Ovary (tissue), 3 donors: ENCODE data around the gene KIAA1755.

Experiments used
- EP300 ChIP-seq: sonication (generic); formaldehyde crosslinking; IDR thresholded peaks from one replicate; pipeline ENCODE4 v1.6.1; 2017; ENCODE audit warnings: antibody characterized with exemption
- POLR2A ChIP-seq: fragments of 450-650 bp; IDR thresholded peaks from one replicate; pipeline ENCODE4 v1.6.1; 2017; ENCODE audit warnings: antibody characterized with exemption, mild to moderate bottlenecking, moderate library complexity
- TF ChIP-seq, protein P1 (sequence below), 3 donors: fragments of 450-650 bp in 2 of 3; fragments of 200-600 bp in 1 of 3; IDR thresholded peaks; one replicate each; pipeline versions ENCODE4 v1.5.1 to v1.8.0; 2016 to 2022; ENCODE audit warnings: antibody characterized with exemption in 3 of 3, mild to moderate bottlenecking in 1 of 3
- donor health status: DM: no; HTN: no; CAD: no.

- TF ChIP-seq, protein P1, sequence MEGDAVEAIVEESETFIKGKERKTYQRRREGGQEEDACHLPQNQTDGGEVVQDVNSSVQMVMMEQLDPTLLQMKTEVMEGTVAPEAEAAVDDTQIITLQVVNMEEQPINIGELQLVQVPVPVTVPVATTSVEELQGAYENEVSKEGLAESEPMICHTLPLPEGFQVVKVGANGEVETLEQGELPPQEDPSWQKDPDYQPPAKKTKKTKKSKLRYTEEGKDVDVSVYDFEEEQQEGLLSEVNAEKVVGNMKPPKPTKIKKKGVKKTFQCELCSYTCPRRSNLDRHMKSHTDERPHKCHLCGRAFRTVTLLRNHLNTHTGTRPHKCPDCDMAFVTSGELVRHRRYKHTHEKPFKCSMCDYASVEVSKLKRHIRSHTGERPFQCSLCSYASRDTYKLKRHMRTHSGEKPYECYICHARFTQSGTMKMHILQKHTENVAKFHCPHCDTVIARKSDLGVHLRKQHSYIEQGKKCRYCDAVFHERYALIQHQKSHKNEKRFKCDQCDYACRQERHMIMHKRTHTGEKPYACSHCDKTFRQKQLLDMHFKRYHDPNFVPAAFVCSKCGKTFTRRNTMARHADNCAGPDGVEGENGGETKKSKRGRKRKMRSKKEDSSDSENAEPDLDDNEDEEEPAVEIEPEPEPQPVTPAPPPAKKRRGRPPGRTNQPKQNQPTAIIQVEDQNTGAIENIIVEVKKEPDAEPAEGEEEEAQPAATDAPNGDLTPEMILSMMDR (IDR thresholded peaks at IDR 0.05): no peak
- no peak for TF ChIP-seq POLR2A
- TF ChIP-seq EP300: no peak
Observed at GRCh38 chr20:38300438-38300837, 39.9 kb upstream of the KIAA1755 start.
